A549 (cell line): Measurements from ENCODE around the gene NDUFS1.

ENCODE experiments used
- CBX2 ChIP-seq: fragments of 200-600 bp; sonication (generic); IDR thresholded peaks from 2 replicates; pipeline ENCODE4 v1.6.1; 2016; ENCODE audit warnings: low read depth, mild to moderate bottlenecking, borderline replicate concordance
- CTCF ChIP-seq: fragments of >200 bp; sonication (Bioruptor Twin); formaldehyde crosslinking; IDR thresholded peaks from 3 replicates; pipeline ENCODE4 v1.5.1; 2016
- MAFK ChIP-seq: fragments of 450-650 bp; IDR thresholded peaks from 2 replicates; pipeline ENCODE4 v1.6.1; 2014; ENCODE audit not compliant: partially characterized antibody
- NFE2L2 ChIP-seq: fragments of 150-350 bp; conservative IDR thresholded peaks from 2 replicates; pipeline ENCODE4 v1.6.1; 2014; ENCODE audit warnings: low read length
- NPAS2 ChIP-seq: fragments of 250-450 bp; sonication (Bioruptor Pico); IDR thresholded peaks from 2 replicates; pipeline ENCODE4 v1.8.0; 2022; ENCODE audit warnings: mild to moderate bottlenecking, moderate library complexity, borderline replicate concordance
- POLR2A ChIP-seq: IDR thresholded peaks from 2 replicates; pipeline ENCODE4 v1.6.1; 2012; ENCODE audit warnings: mild to moderate bottlenecking, low read length
- POLR2AphosphoS2 ChIP-seq: conservative IDR thresholded peaks from 2 replicates; pipeline ENCODE4 v1.6.1; 2012; ENCODE audit warnings: low read length, improper control_type of control experiment, inconsistent platforms
- RFX5 ChIP-seq: fragments of 450-650 bp; IDR thresholded peaks from 2 replicates; pipeline ENCODE4 v1.7.1; 2014; ENCODE audit warnings: antibody characterized with exemption, mild to moderate bottlenecking, moderate library complexity
- ZFP36 ChIP-seq: fragments of 450-650 bp; IDR thresholded peaks from 2 replicates; pipeline ENCODE4 v1.6.1; 2014; ENCODE audit warnings: borderline replicate concordance; ENCODE audit not compliant: partially characterized antibody
- TF ChIP-seq, protein P1 (sequence below): fragments of 200-600 bp; sonication (generic); IDR thresholded peaks from 2 replicates; pipeline ENCODE4 v1.6.1; 2016; ENCODE audit warnings: antibody characterized with exemption, mild to moderate bottlenecking, moderate library complexity

DNA sequence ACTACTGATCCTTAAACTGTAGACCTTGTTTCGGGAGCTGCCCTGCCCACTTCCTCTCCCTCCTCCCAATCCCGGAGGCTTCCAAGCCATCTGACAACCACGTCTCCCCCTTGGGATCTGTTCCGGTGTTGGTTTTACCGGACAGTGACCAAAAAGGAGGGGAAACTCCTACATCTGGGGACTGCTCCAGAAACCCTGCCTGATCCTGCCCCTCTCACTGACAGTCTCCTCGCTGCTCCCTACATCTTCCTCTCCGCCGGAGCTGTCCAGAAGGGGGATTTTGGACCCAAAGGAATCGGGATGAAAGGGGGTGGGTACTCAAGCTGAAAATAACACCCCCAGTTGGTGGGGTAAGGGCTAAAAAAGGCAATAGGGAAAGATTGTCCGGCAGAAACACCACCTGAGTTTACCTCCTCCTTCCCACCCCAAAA, 74.8 kb downstream of the NDUFS1 start:
- TF ChIP-seq RFX5 (no peak), MAFK (no peak), CTCF (no peak), CBX2 (no peak), POLR2AphosphoS2 (no peak), POLR2A (peak; percentile 42), NFE2L2 (no peak), NPAS2 (CRISPR knock-in tag) (no peak), ZFP36 (no peak)
- TF ChIP-seq, protein P1, sequence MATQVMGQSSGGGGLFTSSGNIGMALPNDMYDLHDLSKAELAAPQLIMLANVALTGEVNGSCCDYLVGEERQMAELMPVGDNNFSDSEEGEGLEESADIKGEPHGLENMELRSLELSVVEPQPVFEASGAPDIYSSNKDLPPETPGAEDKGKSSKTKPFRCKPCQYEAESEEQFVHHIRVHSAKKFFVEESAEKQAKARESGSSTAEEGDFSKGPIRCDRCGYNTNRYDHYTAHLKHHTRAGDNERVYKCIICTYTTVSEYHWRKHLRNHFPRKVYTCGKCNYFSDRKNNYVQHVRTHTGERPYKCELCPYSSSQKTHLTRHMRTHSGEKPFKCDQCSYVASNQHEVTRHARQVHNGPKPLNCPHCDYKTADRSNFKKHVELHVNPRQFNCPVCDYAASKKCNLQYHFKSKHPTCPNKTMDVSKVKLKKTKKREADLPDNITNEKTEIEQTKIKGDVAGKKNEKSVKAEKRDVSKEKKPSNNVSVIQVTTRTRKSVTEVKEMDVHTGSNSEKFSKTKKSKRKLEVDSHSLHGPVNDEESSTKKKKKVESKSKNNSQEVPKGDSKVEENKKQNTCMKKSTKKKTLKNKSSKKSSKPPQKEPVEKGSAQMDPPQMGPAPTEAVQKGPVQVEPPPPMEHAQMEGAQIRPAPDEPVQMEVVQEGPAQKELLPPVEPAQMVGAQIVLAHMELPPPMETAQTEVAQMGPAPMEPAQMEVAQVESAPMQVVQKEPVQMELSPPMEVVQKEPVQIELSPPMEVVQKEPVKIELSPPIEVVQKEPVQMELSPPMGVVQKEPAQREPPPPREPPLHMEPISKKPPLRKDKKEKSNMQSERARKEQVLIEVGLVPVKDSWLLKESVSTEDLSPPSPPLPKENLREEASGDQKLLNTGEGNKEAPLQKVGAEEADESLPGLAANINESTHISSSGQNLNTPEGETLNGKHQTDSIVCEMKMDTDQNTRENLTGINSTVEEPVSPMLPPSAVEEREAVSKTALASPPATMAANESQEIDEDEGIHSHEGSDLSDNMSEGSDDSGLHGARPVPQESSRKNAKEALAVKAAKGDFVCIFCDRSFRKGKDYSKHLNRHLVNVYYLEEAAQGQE, result no peak
